ENCODE data around the gene CENPVL1. TPM values are rescaled to one million over a fixed set of nuclear protein-coding genes. Genes with fewer than 3 reads are reported as not detected.
A peak's percentile ranks its signal among the peaks of the same experiment; 100 is the strongest.

CENPVL1 gene
- total and polyA plus RNA-seq, 10 of the 15 experiments (the other 5 are each of a cell fraction or from before 2014, with no cell fraction given): not detected

DNA sequence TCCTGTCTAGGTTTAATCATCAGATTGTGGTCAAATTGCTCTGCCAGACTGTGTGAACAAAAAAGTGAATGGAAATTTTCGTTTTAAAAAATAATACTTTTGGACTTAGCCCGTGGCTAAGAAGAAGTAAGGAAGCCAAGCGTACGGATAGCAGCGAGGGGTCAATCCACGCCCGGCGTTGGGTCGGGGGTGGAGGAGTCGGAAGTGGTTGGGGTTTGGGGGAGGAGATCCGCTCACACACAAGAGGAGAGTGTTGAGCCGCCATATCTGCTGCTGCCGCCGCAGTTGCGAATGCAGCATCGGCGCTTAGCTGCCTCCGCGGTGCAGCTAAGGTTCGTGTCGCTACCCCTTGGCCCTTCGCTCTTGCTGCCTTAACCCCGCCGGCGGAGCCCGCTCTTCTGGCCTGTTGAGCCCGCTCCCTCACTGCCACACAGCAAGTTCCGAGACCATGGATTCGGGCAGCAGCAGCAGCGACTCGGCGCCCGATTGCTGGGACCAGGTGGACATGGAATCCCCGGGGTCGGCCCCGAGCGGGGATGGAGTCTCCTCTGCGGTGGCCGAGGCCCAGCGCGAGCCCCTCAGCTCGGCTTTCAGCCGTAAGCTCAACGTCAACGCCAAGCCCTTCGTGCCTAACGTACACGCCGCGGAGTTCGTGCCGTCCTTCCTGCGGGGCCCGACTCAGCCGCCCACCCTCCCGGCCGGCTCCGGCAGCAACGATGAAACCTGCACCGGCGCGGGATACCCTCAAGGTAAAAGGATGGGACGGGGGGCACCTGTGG, 33.1 kb downstream of the CENPVL1 start, which contains the start of gene GSPT2:
Gene GSPT2, plus strand, starts transcription at position 264 of the 779 bp plus-strand sequence. Its CDS starts 185 bp downstream, at position 449.
- ChIA-PET CTCF (no interaction called here), RAD21 (ENCODE audit: unreplicated experiment) (no interaction called here), POLR2A (no interaction called here), SMC1A (ENCODE audit: uncharacterized antibody, unreplicated experiment) (no interaction called here)
- ATAC-seq: peak; percentile 99
- in situ Hi-C loops (cut with MboI) (no loop called here), intact Hi-C loops (cut with micrococcal nuclease; ENCODE audit: unreplicated experiment) (loop anchor here (1.0 kb wide), 1 partner anchor 60 kb away; no protein-coding TSS in a partner anchor)
- Histone ChIP-seq H3K4me1 (ENCODE audit: control insufficient read depth, insufficient read depth, low read length) (no peaks in the 10 kb centered on the region), H3K27ac (ENCODE audit: control insufficient read depth, insufficient read depth) (peak within 1 kb of the TSS; percentile 68), H3K79me2 (ENCODE audit: control insufficient read depth, insufficient read depth, low read length) (peaks cover 4% of the 10 kb centered on the region), H3K9me3 (replicated peaks; ENCODE audit: control insufficient read depth, insufficient read depth, low read length) (no peaks in the 10 kb centered on the region), H3K36me3 (ENCODE audit: control insufficient read depth in 2 of 2, insufficient read depth in 2 of 2, low read length in 1 of 2) (no peaks in the 10 kb centered on the region), H2AFZ (ENCODE audit: control insufficient read depth, low read depth, low read length) (peak within 1 kb of the TSS; percentile 35), H3K9ac (ENCODE audit: control insufficient read depth, insufficient read depth, low read length) (peak within 1 kb of the TSS; percentile 66; the same call in 1 of the 2 replicates), H3K4me3 (peak within 1 kb of the TSS; percentile 85), H3K27me3 (replicated peaks in 1 of 2; ENCODE audit: control insufficient read depth in 2 of 2, insufficient read depth in 2 of 2, low read length in 1 of 2) (no peaks in the 10 kb centered on the region), H4K20me1 (ENCODE audit: control insufficient read depth, insufficient read depth) (no peaks in the 10 kb centered on the region), H3K4me2 (ENCODE audit: control insufficient read depth, insufficient read depth) (peak within 1 kb of the TSS; percentile 3; the same call in 1 of the 2 replicates)
- no TSS peak for BruUV-seq (replicated peaks)
- DNase-seq (ENCODE audit: low read depth, low spot score): peak; percentile 34
- FAIRE-seq: no peak
- WGBS (ENCODE audit: insufficient coverage, insufficient replicate concordance, low lambda C conversion rate, missing lambda C conversion rate): 25% methylated on average over 63 of the region's 63 CpGs
- TF ChIP-seq TCF3 (IDR thresholded peaks at IDR 0.05; ENCODE audit: borderline replicate concordance, insufficient read depth, low read depth, low read length) (no peak), NRF1 (conservative IDR thresholded peaks at IDR 0.05; ENCODE audit: low read depth, low read length) (no peak), GABPA (IDR thresholded peaks at IDR 0.05; ENCODE audit: low read depth) (peak; percentile 79), HCFC1 (IDR thresholded peaks at IDR 0.05; ENCODE audit: low read length) (peak; percentile 30; the same call in 1 of the 2 replicates), CHD2 (IDR thresholded peaks at IDR 0.05; ENCODE audit: borderline replicate concordance, low read depth, low read length) (peak; percentile 32; the same call in 1 of the 2 replicates), CREM (IDR thresholded peaks at IDR 0.05; ENCODE audit: low read depth) (no peak), POLR2AphosphoS5 (IDR thresholded peaks at IDR 0.05; ENCODE audit: low read length) (peak; percentile 84), KDM1A (IDR thresholded peaks at IDR 0.05; ENCODE audit: borderline replicate concordance) (no peak), HDAC2 (IDR thresholded peaks at IDR 0.05) (no peak), CBFB (IDR thresholded peaks at IDR 0.05; ENCODE audit: low read depth) (peak; percentile 66; the same call in 1 of the 2 replicates), POLR2AphosphoS2 (IDR thresholded peaks at IDR 0.05; ENCODE audit: low read depth, low read length) (0 out of 2 replicates have a peak, but pooled peaks have one; percentile 45), SMARCA5 (IDR thresholded peaks at IDR 0.05) (0 out of 2 replicates have a peak, but pooled peaks have one; percentile 52), NR2F1 (conservative IDR thresholded peaks at IDR 0.05) (0 out of 2 replicates have a peak, but pooled peaks have one; percentile 24), DPF2 (IDR thresholded peaks at IDR 0.05) (no peak), EZH2 (IDR thresholded peaks at IDR 0.05; ENCODE audit: borderline replicate concordance, control insufficient read depth, low read depth, low read length) (no peak)
- TF ChIP-seq, protein P1, sequence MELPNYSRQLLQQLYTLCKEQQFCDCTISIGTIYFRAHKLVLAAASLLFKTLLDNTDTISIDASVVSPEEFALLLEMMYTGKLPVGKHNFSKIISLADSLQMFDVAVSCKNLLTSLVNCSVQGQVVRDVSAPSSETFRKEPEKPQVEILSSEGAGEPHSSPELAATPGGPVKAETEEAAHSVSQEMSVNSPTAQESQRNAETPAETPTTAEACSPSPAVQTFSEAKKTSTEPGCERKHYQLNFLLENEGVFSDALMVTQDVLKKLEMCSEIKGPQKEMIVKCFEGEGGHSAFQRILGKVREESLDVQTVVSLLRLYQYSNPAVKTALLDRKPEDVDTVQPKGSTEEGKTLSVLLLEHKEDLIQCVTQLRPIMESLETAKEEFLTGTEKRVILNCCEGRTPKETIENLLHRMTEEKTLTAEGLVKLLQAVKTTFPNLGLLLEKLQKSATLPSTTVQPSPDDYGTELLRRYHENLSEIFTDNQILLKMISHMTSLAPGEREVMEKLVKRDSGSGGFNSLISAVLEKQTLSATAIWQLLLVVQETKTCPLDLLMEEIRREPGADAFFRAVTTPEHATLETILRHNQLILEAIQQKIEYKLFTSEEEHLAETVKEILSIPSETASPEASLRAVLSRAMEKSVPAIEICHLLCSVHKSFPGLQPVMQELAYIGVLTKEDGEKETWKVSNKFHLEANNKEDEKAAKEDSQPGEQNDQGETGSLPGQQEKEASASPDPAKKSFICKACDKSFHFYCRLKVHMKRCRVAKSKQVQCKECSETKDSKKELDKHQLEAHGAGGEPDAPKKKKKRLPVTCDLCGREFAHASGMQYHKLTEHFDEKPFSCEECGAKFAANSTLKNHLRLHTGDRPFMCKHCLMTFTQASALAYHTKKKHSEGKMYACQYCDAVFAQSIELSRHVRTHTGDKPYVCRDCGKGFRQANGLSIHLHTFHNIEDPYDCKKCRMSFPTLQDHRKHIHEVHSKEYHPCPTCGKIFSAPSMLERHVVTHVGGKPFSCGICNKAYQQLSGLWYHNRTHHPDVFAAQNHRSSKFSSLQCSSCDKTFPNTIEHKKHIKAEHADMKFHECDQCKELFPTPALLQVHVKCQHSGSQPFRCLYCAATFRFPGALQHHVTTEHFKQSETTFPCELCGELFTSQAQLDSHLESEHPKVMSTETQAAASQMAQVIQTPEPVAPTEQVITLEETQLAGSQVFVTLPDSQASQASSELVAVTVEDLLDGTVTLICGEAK (IDR thresholded peaks at IDR 0.05; ENCODE audit: borderline replicate concordance): peak; percentile 56; the same call in 1 of the 2 replicates
- TF ChIP-seq, protein P2, sequence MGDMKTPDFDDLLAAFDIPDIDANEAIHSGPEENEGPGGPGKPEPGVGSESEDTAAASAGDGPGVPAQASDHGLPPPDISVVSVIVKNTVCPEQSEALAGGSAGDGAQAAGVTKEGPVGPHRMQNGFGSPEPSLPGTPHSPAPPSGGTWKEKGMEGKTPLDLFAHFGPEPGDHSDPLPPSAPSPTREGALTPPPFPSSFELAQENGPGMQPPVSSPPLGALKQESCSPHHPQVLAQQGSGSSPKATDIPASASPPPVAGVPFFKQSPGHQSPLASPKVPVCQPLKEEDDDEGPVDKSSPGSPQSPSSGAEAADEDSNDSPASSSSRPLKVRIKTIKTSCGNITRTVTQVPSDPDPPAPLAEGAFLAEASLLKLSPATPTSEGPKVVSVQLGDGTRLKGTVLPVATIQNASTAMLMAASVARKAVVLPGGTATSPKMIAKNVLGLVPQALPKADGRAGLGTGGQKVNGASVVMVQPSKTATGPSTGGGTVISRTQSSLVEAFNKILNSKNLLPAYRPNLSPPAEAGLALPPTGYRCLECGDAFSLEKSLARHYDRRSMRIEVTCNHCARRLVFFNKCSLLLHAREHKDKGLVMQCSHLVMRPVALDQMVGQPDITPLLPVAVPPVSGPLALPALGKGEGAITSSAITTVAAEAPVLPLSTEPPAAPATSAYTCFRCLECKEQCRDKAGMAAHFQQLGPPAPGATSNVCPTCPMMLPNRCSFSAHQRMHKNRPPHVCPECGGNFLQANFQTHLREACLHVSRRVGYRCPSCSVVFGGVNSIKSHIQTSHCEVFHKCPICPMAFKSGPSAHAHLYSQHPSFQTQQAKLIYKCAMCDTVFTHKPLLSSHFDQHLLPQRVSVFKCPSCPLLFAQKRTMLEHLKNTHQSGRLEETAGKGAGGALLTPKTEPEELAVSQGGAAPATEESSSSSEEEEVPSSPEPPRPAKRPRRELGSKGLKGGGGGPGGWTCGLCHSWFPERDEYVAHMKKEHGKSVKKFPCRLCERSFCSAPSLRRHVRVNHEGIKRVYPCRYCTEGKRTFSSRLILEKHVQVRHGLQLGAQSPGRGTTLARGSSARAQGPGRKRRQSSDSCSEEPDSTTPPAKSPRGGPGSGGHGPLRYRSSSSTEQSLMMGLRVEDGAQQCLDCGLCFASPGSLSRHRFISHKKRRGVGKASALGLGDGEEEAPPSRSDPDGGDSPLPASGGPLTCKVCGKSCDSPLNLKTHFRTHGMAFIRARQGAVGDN (IDR thresholded peaks at IDR 0.05): peak; percentile 67; the same call in 1 of the 2 replicates
